HG03039 (cell line): Measurements from ENCODE around the gene SREBF2.
"Not testable (repeated sequence)": the region's sequence is repeated elsewhere in the genome, so short reads cannot be mapped to it uniquely, and the experiment has no call there.

Experiments
- ATAC-seq: cut with Tn5 transposase; IDR thresholded peaks from one replicate; pipeline ENCODE4 v1.9.1; 2021; ENCODE audit warnings: mild to moderate bottlenecking, moderate library complexity; ENCODE audit not compliant: unreplicated experiment

The SREBF2 gene

GRCh38 chr22:41939981-41940831 lies 107.3 kb downstream of the SREBF2 start:
- peak; percentile 42 for ATAC-seq

GRCh38 chr22:41940832-41941765 lies 108.2 kb downstream of the SREBF2 start:
- no peak for ATAC-seq

GRCh38 chr22:41943661-41944209 lies 110.8 kb downstream of the SREBF2 start:
- ATAC-seq: no peak

GRCh38 chr22:41946629-41947423 lies 113.9 kb downstream of the SREBF2 start, which contains the start of gene CENPM:
Gene CENPM, minus strand, starts transcription at chr22:41947152. Its CDS starts 76 bp downstream, at chr22:41947076.
- peak; percentile 72 for ATAC-seq

GRCh38 chr22:41947424-41948080 lies 114.6 kb downstream of the SREBF2 start:
- ATAC-seq: no peak

GRCh38 chr22:41948142-41948541 lies 115.2 kb downstream of the SREBF2 start:
- no peak for ATAC-seq

GRCh38 chr22:41948928-41949296 lies 116.0 kb downstream of the SREBF2 start:
- not testable (repeated sequence) for ATAC-seq

GRCh38 chr22:41949297-41949965 lies 116.5 kb downstream of the SREBF2 start:
- ATAC-seq: no peak

- no peak for ATAC-seq
Measured at GRCh38 chr22:41951898-41952474, 119.1 kb downstream of the SREBF2 start, which contains the start of gene SMIM45. Gene SMIM45, plus strand, starts transcription at chr22:41952150.

- ATAC-seq: no peak
Measured at GRCh38 chr22:41952713-41953112, 119.8 kb downstream of the SREBF2 start.
